Keratinocyte (primary cell): ENCODE results near the gene PLEKHA1.

Experiments used
- EZH2 ChIP-seq: IDR thresholded peaks from one replicate; pipeline ENCODE4 v1.6.1; 2012; ENCODE audit warnings: inconsistent platforms, mild to moderate bottlenecking, low read length, moderate library complexity
- TF ChIP-seq, protein P1 (sequence below), 3 experiments: IDR thresholded peaks in 1 of 3; conservative IDR thresholded peaks in 1 of 3; optimal IDR thresholded peaks in 1 of 3; 2 replicates in 2 of 3; 3 replicates in 1 of 3; pipeline versions ENCODE3 to v1.5.1; 2011; ENCODE audit warnings: low read length in 3 of 3, mild to moderate bottlenecking in 3 of 3, moderate library complexity in 2 of 3, control low read depth in 1 of 3, inconsistent platforms in 1 of 3; ENCODE audit not compliant: insufficient read depth in 2 of 3; ENCODE audit errors: extremely low read depth in 1 of 3

DNA sequence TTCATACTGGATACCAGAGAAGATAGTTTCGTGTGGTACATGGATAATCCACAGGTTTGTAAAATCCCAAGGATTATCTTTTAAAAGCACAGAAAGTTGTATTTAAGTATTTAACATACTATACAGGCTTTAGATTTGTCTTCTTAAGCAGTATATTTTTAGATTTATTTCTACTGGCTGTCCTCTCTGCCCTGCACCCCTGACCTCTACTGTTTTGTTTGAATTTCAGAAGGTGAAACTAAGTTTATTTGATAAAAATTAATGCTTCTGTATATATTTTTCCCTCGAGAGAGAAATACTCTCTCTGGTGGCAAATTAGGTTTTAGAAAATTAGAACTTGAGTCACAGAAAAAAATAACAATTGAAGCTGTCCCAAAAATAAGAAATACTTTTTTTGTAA is 18.8 kb downstream of the PLEKHA1 start:
- TF ChIP-seq, protein P1, sequence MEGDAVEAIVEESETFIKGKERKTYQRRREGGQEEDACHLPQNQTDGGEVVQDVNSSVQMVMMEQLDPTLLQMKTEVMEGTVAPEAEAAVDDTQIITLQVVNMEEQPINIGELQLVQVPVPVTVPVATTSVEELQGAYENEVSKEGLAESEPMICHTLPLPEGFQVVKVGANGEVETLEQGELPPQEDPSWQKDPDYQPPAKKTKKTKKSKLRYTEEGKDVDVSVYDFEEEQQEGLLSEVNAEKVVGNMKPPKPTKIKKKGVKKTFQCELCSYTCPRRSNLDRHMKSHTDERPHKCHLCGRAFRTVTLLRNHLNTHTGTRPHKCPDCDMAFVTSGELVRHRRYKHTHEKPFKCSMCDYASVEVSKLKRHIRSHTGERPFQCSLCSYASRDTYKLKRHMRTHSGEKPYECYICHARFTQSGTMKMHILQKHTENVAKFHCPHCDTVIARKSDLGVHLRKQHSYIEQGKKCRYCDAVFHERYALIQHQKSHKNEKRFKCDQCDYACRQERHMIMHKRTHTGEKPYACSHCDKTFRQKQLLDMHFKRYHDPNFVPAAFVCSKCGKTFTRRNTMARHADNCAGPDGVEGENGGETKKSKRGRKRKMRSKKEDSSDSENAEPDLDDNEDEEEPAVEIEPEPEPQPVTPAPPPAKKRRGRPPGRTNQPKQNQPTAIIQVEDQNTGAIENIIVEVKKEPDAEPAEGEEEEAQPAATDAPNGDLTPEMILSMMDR (optimal IDR thresholded peaks at IDR 0.05 in 1 of 3, IDR thresholded peaks at IDR 0.05 in 1 of 3, conservative IDR thresholded peaks at IDR 0.05 in 1 of 3; ENCODE audit: extremely low read depth in 1 of 3, insufficient read depth in 2 of 3, low read length in 3 of 3) = no peak
- TF ChIP-seq EZH2 = no peak
